ENCODE results near the gene FRMD3.
A peak's percentile ranks its signal among the peaks of the same experiment; 100 is the strongest.
"Not testable (repeated sequence)": the region's sequence is repeated elsewhere in the genome, so short reads cannot be mapped to it uniquely, and the experiment has no call there.

Gene FRMD3

DNA sequence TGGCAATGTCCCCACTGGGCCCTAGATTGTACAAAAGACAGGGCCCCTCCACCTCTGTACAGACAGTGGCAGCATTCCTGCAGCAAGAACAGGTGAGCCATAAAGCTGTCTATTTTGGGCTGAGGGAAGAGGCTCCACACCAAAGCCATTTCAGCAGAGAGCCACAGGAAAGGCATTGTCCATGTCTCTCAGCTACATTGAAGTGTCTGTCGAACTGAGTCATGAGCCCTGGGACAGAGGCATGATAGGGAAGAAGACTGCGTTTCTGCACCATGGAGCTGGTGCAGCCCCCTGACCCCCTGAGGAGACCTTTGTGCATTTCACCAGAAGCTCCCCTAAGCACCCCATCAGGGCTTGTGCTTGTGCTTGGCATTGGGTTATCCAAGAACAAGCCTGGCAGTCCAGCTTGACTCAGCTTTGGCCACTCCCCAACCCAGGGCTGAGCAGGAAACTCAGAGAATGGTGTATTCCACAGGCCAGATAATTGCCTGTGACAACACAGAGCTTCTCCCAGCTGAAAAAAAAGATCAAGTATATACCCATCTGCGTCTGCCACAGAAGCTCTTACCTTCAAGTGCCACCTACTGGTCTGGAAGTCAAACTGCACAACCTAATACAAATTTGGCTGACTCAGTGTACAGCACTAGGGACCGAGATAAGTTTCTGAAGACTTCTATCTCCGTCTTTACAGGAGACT is 5.9 kb upstream of the FRMD3 start:
- no peak for TF ChIP-seq JUND (IDR thresholded peaks at IDR 0.05; ENCODE audit: low read depth)
- in situ Hi-C loops (cut with HindIII; ENCODE audit: low pct_unique_long_range_greater_than_20kb, low sequenced_read_pairs) = no loop called here
- peak; percentile 15 to 80 for DNase-seq (ENCODE audit: low read depth in 1 of 2, low spot score in 1 of 2)

GRCh38 chr9:83538890-83539238 is 663 bp upstream of the FRMD3 start:
- DNase-seq (ENCODE audit: low read depth in 1 of 2, low spot score in 1 of 2) = no peak
- no peak for TF ChIP-seq JUND (IDR thresholded peaks at IDR 0.05; ENCODE audit: low read depth)
- in situ Hi-C loops (cut with HindIII; ENCODE audit: low pct_unique_long_range_greater_than_20kb, low sequenced_read_pairs) = no loop called here

GRCh38 chr9:83537331-83538171 is 650 bp downstream of the FRMD3 start:
- in situ Hi-C loops (cut with HindIII; ENCODE audit: low pct_unique_long_range_greater_than_20kb, low sequenced_read_pairs) = no loop called here
- no peak for DNase-seq (ENCODE audit: low read depth in 1 of 2, low spot score in 1 of 2)
- TF ChIP-seq JUND (IDR thresholded peaks at IDR 0.05; ENCODE audit: low read depth) = no peak

DNA sequence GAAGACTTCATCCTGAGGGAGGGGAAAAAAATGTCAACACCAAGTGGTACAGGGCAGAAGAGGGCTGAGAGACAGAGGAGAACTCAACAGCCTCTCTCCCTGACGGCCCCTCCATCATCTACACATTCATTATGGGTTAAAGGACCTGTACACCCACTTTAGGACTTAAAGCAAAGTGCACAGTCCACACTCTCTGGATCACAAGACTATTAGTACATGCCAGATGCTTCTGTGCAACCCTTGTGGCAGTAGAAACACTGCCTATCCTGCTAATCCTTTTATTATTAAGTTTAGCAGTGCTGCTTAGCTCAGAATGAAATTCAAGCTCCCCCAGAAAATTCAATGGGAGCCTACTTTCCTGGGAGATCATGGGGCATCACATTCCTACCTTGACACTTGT is 1.9 kb downstream of the FRMD3 start:
- in situ Hi-C loops (cut with HindIII; ENCODE audit: low pct_unique_long_range_greater_than_20kb, low sequenced_read_pairs) = no loop called here
- DNase-seq (ENCODE audit: low read depth in 1 of 2, low spot score in 1 of 2) = no peak
- TF ChIP-seq JUND (IDR thresholded peaks at IDR 0.05; ENCODE audit: low read depth) = no peak

- in situ Hi-C loops (cut with HindIII; ENCODE audit: low pct_unique_long_range_greater_than_20kb, low sequenced_read_pairs) = no loop called here
Measured at GRCh38 chr9:83535736-83536135, 2.5 kb downstream of the FRMD3 start.

DNA sequence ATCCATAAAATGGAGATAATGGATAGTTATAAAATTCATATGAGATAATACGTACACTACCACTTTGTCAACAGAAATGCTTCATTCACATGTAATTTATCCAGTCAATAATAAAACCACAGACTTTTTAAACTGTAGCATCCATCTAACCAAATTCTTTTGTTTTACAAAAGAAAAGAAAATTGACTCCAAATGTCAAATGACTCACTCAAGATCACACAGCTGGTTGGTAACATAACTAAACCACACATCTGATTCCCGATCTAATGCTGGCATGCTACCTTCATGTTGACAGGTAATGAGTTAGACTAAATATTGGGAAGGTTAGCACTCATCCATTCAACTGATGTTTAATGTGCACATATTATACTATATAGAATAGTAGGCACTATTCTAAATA is 4.9 kb downstream of the FRMD3 start:
- in situ Hi-C loops (cut with HindIII; ENCODE audit: low pct_unique_long_range_greater_than_20kb, low sequenced_read_pairs) = no loop called here
- no peak for TF ChIP-seq JUND (IDR thresholded peaks at IDR 0.05; ENCODE audit: low read depth)
- DNase-seq (ENCODE audit: low read depth in 1 of 2, low spot score in 1 of 2) = no peak

More at GRCh38 chr9:83535736-83536135, 2.5 kb downstream of the FRMD3 start:
- TF ChIP-seq JUND (IDR thresholded peaks at IDR 0.05; ENCODE audit: low read depth) = no peak
- DNase-seq (ENCODE audit: low read depth in 1 of 2, low spot score in 1 of 2) = no peak

DNA sequence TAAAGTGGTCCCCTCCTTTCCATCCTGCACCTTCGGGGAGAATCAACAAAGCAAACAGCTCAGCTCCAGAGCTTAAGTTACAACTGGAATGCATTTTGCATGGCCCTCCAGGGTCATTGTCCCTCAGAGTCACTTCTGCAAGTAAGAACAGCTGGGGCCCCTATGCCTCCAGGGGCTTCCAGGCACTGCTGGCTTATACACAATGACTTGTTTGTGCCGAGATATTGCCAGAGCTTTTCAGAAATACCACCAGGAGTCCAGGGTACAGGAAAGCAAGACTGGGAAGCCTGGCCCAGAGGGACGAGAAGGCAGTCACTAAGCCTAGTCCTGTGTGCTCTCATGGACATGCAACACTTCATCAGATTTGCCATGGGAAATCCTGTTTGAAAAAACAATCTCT is 11.3 kb downstream of the FRMD3 start:
- no peak for DNase-seq (ENCODE audit: low read depth in 1 of 2, low spot score in 1 of 2)
- in situ Hi-C loops (cut with HindIII; ENCODE audit: low pct_unique_long_range_greater_than_20kb, low sequenced_read_pairs) = no loop called here
- TF ChIP-seq JUND (IDR thresholded peaks at IDR 0.05; ENCODE audit: low read depth) = no peak

- TF ChIP-seq JUND (IDR thresholded peaks at IDR 0.05; ENCODE audit: low read depth) = no peak
- in situ Hi-C loops (cut with HindIII; ENCODE audit: low pct_unique_long_range_greater_than_20kb, low sequenced_read_pairs) = no loop called here
Measured at GRCh38 chr9:83526211-83526610, 12.0 kb downstream of the FRMD3 start.

GRCh38 chr9:83523684-83524083 is 14.5 kb downstream of the FRMD3 start:
- DNase-seq (ENCODE audit: low read depth in 1 of 2, low spot score in 1 of 2) = no peak
- in situ Hi-C loops (cut with HindIII; ENCODE audit: low pct_unique_long_range_greater_than_20kb, low sequenced_read_pairs) = no loop called here
- no peak for TF ChIP-seq JUND (IDR thresholded peaks at IDR 0.05; ENCODE audit: low read depth)

More at GRCh38 chr9:83526211-83526610, 12.0 kb downstream of the FRMD3 start:
- no peak for DNase-seq (ENCODE audit: low read depth in 1 of 2, low spot score in 1 of 2)

DNA sequence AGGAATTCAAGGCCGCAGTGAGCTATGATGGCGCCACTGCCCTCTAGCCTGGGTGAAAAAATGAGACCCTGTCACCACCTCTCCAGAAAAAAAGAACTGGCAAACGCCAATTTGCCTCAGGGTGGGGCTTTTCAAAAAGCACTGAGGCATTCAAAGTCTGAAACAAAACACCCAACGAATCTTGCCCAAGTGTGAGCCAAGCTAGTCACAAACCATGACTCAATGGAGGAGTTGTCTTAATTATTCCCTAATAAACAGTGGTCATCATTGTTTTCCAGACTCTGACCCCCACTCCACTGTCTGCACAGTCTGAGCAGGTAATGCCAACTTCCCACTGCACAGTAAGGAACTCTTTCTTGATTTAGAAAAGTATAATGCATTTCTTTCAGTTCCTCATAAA is 16.8 kb downstream of the FRMD3 start:
- in situ Hi-C loops (cut with HindIII; ENCODE audit: low pct_unique_long_range_greater_than_20kb, low sequenced_read_pairs) = no loop called here
- no peak for DNase-seq (ENCODE audit: low read depth in 1 of 2, low spot score in 1 of 2)
- TF ChIP-seq JUND (IDR thresholded peaks at IDR 0.05; ENCODE audit: low read depth) = no peak

- no peak for TF ChIP-seq JUND (IDR thresholded peaks at IDR 0.05; ENCODE audit: low read depth)
- in situ Hi-C loops (cut with HindIII; ENCODE audit: low pct_unique_long_range_greater_than_20kb, low sequenced_read_pairs) = no loop called here
- no peak for DNase-seq (ENCODE audit: low read depth in 1 of 2, low spot score in 1 of 2)
Measured at GRCh38 chr9:83521011-83521410, 17.2 kb downstream of the FRMD3 start.

GRCh38 chr9:83520292-83520691 is 17.9 kb downstream of the FRMD3 start:
- in situ Hi-C loops (cut with HindIII; ENCODE audit: low pct_unique_long_range_greater_than_20kb, low sequenced_read_pairs) = no loop called here
- no peak for TF ChIP-seq JUND (IDR thresholded peaks at IDR 0.05; ENCODE audit: low read depth)

DNA sequence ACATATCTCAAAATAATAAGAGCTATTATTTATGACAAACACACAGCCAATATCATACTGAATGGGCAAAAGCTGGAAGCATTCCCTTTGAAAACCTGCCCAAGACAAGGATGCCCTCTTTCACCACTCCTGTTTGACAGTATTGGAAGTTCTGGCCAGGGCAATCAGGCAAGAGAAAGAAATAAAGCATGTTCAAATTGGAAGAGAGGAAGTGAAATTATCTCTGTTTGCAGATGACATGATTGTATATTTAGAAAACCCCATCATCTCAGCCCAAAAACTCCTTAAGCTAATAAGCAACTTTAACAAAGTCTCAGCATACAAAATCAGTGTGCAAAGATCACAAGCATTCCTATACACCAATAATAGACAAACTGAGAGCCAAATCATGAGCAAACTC is 20.2 kb downstream of the FRMD3 start:
- DNase-seq (ENCODE audit: low read depth in 1 of 2, low spot score in 1 of 2); in situ Hi-C loops (cut with HindIII; ENCODE audit: low pct_unique_long_range_greater_than_20kb, low sequenced_read_pairs): not testable (repeated sequence)

More at GRCh38 chr9:83520292-83520691, 17.9 kb downstream of the FRMD3 start:
- DNase-seq (ENCODE audit: low read depth in 1 of 2, low spot score in 1 of 2) = no peak

Measured in T47D (cell line).